ENCODE results near the gene PRKCE. TPM values are rescaled to one million over a fixed set of nuclear protein-coding genes. Genes with fewer than 3 reads are reported as not detected.

The PRKCE gene
- total RNA-seq, 4 donors from 2014 or later = 10.9 to 19.6 (median 14.9) TPM

DNA sequence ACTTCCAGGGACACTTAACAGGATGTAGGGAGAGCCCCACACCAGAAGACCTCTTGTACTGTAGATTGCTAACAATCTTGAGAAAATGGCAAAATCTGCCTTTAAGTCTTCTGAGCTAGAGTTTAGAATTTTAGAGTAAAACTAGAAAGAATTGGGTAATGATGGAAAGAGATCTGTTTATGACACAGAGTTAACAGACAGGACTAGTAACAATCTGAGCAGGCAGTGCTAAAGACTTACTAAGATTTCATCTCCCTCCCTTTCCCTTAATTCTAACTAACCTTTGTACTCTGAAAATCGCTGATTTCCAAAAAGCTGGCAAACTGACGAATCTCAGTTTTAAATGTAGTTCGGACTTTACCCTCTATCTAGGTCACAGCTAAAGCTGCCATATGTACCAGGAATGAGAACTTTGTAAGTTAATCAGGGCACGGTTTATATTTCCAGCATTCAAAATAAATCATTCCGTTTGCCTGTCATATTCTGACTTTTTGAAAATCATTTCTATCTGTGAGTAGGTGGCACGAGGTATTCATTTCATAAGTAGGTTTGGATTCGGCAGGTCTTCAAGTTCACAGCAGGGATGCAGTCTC lies 389.2 kb downstream of the PRKCE start:
- TF ChIP-seq, protein P1, sequence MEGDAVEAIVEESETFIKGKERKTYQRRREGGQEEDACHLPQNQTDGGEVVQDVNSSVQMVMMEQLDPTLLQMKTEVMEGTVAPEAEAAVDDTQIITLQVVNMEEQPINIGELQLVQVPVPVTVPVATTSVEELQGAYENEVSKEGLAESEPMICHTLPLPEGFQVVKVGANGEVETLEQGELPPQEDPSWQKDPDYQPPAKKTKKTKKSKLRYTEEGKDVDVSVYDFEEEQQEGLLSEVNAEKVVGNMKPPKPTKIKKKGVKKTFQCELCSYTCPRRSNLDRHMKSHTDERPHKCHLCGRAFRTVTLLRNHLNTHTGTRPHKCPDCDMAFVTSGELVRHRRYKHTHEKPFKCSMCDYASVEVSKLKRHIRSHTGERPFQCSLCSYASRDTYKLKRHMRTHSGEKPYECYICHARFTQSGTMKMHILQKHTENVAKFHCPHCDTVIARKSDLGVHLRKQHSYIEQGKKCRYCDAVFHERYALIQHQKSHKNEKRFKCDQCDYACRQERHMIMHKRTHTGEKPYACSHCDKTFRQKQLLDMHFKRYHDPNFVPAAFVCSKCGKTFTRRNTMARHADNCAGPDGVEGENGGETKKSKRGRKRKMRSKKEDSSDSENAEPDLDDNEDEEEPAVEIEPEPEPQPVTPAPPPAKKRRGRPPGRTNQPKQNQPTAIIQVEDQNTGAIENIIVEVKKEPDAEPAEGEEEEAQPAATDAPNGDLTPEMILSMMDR (IDR thresholded peaks at IDR 0.05; ENCODE audit: low read depth) = no peak

DNA sequence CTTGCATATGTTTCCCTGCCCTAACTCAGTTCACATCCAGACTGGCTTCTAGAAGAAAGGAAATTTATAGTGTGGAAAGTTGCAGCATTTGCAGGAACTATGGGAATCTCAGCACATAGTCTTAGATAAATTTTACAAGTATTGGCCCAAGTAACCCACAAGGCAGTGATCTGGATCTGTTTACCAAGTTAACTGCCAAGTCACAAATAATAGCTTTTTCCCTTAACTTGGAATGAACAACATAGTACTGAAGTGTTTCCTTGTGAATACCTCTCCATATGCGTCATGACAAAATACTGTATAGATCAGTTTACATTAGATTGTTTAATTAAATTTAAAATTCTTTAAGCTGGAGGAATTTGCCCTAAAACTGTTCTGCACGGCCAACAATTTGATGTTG lies 390.0 kb downstream of the PRKCE start:
- TF ChIP-seq, protein P1 (IDR thresholded peaks at IDR 0.05; ENCODE audit: low read depth) = no peak

DNA sequence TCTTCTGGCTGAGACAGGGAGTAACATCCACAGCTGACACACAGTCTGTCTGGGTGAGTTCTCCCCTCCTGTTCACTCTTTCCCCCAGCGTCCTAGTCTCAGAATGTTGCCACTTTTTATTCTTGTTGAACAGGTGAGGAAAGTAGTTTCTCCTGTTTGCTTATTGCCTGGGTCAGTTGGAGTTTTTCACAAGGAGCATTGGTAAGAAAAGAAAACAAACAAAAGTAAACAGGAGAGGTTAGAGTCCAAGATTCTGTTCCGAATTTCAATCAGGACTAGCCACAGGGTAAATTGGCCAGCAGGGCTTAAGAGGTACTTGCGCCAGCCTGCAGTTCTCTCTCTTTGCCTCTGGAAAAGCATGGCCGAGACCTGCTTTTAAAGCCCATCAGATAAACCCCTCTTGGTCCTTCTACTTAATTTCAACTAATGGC lies 390.7 kb downstream of the PRKCE start:
- TF ChIP-seq, protein P1 (IDR thresholded peaks at IDR 0.05; ENCODE audit: low read depth) = no peak

DNA sequence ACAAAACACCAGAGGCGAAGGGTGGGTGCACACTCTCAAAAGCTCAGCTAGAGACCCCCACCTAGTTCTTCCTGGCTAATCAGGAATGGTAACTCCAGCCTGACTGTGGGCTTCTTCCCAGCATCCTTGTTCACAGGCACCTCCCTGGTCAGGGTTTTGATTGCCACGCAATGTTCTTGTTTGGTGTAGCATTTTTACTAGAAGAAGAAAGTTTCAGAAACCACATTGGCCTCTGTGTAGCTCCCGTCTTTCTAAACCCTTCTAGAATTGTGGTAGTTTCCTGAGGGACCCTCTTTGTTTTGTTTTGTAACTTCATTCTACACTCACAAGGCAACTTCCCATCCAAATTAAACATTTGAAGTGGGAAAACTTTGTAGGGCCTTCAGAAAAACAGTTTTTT lies 391.2 kb downstream of the PRKCE start:
- TF ChIP-seq, protein P1 (IDR thresholded peaks at IDR 0.05; ENCODE audit: low read depth) = no peak

DNA sequence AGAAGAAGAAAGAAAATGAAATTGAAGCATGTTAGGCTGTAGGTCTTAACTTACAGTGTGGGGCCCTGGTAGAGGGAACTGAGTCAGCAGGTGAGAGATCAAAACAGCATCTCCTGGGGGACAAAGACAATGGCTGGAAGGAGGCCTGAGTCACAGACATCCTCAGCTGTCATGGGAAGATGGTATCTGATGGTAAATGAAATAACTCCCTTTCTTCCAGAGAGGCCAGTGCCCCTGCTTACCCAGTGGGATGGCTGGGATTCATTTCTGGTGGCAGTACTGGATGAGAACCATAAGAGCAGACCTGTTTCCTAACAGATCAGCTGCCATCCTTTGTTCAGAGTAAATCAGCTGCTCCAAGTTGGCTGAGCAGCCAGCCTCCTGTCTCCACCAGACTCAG lies 394.4 kb downstream of the PRKCE start:
- TF ChIP-seq, protein P1 (IDR thresholded peaks at IDR 0.05; ENCODE audit: low read depth) = no peak

DNA sequence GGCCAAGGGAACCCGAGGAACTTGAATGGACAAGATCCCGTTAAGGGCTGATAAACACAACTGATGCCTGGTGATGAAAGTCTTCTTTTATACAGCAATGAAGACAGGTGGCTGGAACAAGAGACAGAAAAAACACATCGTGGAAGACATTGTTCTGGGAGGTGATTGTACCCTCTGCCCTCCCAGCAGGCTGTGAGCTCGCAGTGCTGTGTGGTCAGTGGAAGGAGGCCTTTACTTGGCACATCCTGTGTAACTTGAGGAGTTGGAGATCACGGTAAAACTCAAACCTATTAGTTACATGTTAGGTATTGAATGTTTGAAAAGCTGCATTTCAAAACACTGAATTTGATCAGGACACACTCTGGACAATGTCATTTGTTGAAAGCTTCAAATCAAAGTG lies 395.8 kb downstream of the PRKCE start:
- TF ChIP-seq, protein P1 (IDR thresholded peaks at IDR 0.05; ENCODE audit: low read depth) = no peak

DNA sequence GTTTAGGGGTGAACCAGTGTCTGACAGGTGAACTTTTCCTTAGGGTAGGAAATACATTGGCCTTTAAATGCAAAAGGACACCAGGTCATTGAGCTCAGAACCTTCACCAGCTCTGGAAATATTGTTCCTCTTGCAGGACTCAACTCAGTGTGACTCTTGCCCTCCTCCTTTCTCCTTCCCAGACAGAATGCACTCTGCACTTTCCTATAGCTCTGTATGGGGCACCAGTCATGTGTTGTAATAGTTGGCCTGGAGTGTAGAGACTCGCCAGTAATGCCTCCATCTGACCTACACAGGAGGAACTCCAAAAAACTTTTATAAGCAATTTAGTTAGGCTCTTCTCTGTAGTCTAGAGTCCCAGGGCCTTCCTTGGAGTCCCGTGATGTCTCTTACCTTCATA lies 397.2 kb downstream of the PRKCE start:
- TF ChIP-seq, protein P1 (IDR thresholded peaks at IDR 0.05; ENCODE audit: low read depth) = no peak
